Measurements from ENCODE around the gene CSMD2.

The CSMD2 gene

DNA sequence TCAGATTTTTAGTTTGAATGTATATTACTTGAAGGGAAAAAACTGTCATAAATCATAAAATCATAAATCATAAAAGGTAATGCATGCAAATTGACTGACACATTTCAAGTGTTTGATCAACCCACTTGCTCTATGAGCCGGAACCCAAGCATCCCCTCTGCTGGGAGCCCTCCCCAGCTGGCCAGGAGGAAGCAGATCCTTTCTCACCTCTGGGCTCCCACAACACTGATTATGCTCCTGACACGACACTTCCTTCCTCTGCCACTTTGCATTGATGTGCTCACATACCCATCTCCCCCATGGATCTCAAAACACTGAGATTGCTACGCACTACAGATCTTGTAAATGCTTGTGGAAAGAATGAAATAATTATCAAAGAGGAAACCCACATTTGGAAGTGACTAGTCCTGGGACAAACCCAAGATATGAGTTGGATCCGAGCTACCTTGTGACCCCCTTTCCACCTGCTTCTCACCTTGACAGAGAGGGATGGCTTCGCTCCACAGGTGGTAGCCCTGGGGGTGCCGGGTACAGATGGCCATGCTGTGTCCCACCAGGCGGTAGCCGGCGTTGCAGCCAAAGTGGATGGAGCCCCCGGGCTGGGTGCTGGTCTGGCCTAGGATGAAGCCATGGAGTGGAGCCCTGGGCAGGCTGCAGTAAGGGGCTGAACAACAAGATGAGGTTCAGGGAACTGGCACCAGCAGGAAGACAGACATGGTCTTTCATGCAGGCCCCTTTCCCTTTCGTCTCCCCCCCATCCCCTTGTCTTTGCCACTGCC, 588.0 kb downstream of the CSMD2 start:
- Histone ChIP-seq H2AFZ (ENCODE audit: low read depth, low read length, severe bottlenecking) (no peak overlapping the region), H3K79me2 (ENCODE audit: insufficient read depth, low read length) (no peaks in the 10 kb centered on the region), H3F3A (ENCODE audit: insufficient read depth) (no peaks in the 10 kb centered on the region), H3K36me3 (ENCODE audit: low read length) (no peaks in the 10 kb centered on the region), H3K4me3 (ENCODE audit: insufficient read depth, low read length, poor library complexity, severe bottlenecking) (no peak overlapping the region), H3K9me3 (ENCODE audit: insufficient read depth, low read length) (no peaks in the 10 kb centered on the region), H3K27me3 (ENCODE audit: low read length) (no peaks in the 10 kb centered on the region), H3K4me2 (ENCODE audit: low read depth, low read length, poor library complexity, severe bottlenecking) (no peak overlapping the region), H3K9ac (ENCODE audit: low read length) (no peak overlapping the region), H3K9me2 (replicated peaks; ENCODE audit: insufficient read depth, low read length) (no peaks in the 10 kb centered on the region), H4K20me1 (ENCODE audit: low read depth, low read length) (no peaks in the 10 kb centered on the region), H3K27ac (ENCODE audit: low read depth, low read length) (no peak overlapping the region)
- no peak for TF ChIP-seq EZH2phosphoT487 (conservative IDR thresholded peaks at IDR 0.05; ENCODE audit: low read length)
- TF ChIP-seq, protein P1, sequence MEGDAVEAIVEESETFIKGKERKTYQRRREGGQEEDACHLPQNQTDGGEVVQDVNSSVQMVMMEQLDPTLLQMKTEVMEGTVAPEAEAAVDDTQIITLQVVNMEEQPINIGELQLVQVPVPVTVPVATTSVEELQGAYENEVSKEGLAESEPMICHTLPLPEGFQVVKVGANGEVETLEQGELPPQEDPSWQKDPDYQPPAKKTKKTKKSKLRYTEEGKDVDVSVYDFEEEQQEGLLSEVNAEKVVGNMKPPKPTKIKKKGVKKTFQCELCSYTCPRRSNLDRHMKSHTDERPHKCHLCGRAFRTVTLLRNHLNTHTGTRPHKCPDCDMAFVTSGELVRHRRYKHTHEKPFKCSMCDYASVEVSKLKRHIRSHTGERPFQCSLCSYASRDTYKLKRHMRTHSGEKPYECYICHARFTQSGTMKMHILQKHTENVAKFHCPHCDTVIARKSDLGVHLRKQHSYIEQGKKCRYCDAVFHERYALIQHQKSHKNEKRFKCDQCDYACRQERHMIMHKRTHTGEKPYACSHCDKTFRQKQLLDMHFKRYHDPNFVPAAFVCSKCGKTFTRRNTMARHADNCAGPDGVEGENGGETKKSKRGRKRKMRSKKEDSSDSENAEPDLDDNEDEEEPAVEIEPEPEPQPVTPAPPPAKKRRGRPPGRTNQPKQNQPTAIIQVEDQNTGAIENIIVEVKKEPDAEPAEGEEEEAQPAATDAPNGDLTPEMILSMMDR (IDR thresholded peaks at IDR 0.05; ENCODE audit: insufficient read depth, low read length, poor library complexity, severe bottlenecking), result no peak

DNA sequence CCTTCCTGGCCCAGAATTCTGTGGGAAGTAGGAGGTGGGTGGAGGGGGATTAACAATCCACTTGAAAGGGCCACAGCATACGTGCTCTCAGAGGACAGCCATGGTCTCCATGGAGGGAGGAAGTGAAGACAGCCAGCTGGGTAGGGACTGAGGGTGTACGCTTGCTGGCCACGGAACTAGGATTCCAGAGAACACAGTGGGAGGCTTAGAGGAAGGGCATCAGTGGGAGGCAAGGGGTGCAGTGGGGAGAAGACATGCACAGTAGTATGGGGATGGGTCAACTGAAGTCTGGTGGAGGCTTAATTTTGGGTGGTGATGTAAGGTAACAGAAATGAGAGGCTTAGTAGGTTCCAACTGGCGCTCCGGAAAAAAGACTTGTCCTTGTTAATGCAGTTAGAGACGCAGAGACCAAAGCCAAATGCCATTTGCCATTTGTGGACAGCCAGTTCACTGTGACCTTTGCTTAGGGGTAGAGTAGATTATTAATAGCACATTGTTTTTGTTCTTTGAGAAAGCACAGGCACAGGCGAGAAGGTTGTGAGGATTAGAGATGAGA, 589.6 kb downstream of the CSMD2 start:
- no peak overlapping the region for H3K4me3 ChIP-seq (ENCODE audit: insufficient read depth, low read length, poor library complexity, severe bottlenecking)
- no peaks in the 10 kb centered on the region for H3K9me2 ChIP-seq (replicated peaks; ENCODE audit: insufficient read depth, low read length)
- H3K27me3 ChIP-seq (ENCODE audit: low read length), result no peaks in the 10 kb centered on the region
- no peak overlapping the region for H3K9ac ChIP-seq (ENCODE audit: low read length)
- no peak for TF ChIP-seq EZH2phosphoT487 (conservative IDR thresholded peaks at IDR 0.05; ENCODE audit: low read length)
- TF ChIP-seq, protein P1 (IDR thresholded peaks at IDR 0.05; ENCODE audit: insufficient read depth, low read length, poor library complexity, severe bottlenecking), result no peak
- H3K79me2 ChIP-seq (ENCODE audit: insufficient read depth, low read length), result no peaks in the 10 kb centered on the region
- no peak overlapping the region for H3K4me2 ChIP-seq (ENCODE audit: low read depth, low read length, poor library complexity, severe bottlenecking)
- H3F3A ChIP-seq (ENCODE audit: insufficient read depth), result no peaks in the 10 kb centered on the region
- H3K27ac ChIP-seq (ENCODE audit: low read depth, low read length), result no peak overlapping the region
- no peaks in the 10 kb centered on the region for H4K20me1 ChIP-seq (ENCODE audit: low read depth, low read length)
- no peak overlapping the region for H2AFZ ChIP-seq (ENCODE audit: low read depth, low read length, severe bottlenecking)
- H3K36me3 ChIP-seq (ENCODE audit: low read length), result no peaks in the 10 kb centered on the region
- H3K9me3 ChIP-seq (ENCODE audit: insufficient read depth, low read length), result no peaks in the 10 kb centered on the region

DNA sequence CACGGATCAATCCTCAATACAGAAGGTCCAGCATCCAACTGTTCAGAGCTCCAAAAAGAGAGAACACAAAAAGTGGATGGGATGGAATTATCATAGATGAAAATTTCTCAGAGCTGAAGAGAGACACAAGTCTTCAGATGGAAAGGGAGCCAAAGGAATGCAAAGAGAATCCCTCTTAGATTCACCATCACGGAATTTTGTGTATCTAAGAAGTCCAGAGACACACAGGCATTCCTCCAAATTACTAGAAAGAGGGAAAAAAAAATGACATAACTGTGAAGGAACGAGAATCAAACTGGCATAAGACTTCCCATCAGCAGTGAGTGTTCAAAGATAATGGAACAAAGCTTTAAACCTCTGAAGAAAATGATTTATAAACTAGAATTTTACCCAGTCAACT, 591.4 kb downstream of the CSMD2 start:
- Histone ChIP-seq H3K36me3 (ENCODE audit: low read length) (no peaks in the 10 kb centered on the region), H4K20me1 (ENCODE audit: low read depth, low read length) (no peaks in the 10 kb centered on the region), H3K79me2 (ENCODE audit: insufficient read depth, low read length) (no peaks in the 10 kb centered on the region), H3K9ac (ENCODE audit: low read length) (no peak overlapping the region), H3K9me2 (replicated peaks; ENCODE audit: insufficient read depth, low read length) (no peaks in the 10 kb centered on the region), H3K4me3 (ENCODE audit: insufficient read depth, low read length, poor library complexity, severe bottlenecking) (no peak overlapping the region), H3K9me3 (ENCODE audit: insufficient read depth, low read length) (no peaks in the 10 kb centered on the region), H3K27ac (ENCODE audit: low read depth, low read length) (no peak overlapping the region), H2AFZ (ENCODE audit: low read depth, low read length, severe bottlenecking) (no peak overlapping the region), H3K27me3 (ENCODE audit: low read length) (no peaks in the 10 kb centered on the region), H3K4me2 (ENCODE audit: low read depth, low read length, poor library complexity, severe bottlenecking) (no peak overlapping the region), H3F3A (ENCODE audit: insufficient read depth) (no peaks in the 10 kb centered on the region)
- TF ChIP-seq EZH2phosphoT487 (conservative IDR thresholded peaks at IDR 0.05; ENCODE audit: low read length), result no peak
- TF ChIP-seq, protein P1 (IDR thresholded peaks at IDR 0.05; ENCODE audit: insufficient read depth, low read length, poor library complexity, severe bottlenecking), result no peak
